COLO829 (cell line): Measurements from ENCODE around the gene AGAP1.

Experiments used
- DNase-seq: peaks from one replicate; pipeline ENCODE4 v3.0.0; 2012; ENCODE audit warnings: low spot score

AGAP1 gene

GRCh38 chr2:235765181-235765820, 271.5 kb downstream of the AGAP1 start:
- no peak for DNase-seq

- DNase-seq: peak; percentile 77
These were observed 272.4 kb downstream of the AGAP1 start for GRCh38 chr2:235766278-235766677.

GRCh38 chr2:235768606-235769005, 274.8 kb downstream of the AGAP1 start:
- no peak for DNase-seq

- no peak for DNase-seq
These were observed 275.2 kb downstream of the AGAP1 start for GRCh38 chr2:235769046-235769445.

GRCh38 chr2:235770909-235771820, 277.3 kb downstream of the AGAP1 start:
- no peak for DNase-seq

GRCh38 chr2:235773188-235773928, 279.5 kb downstream of the AGAP1 start:
- DNase-seq: peak; percentile 16

GRCh38 chr2:235774153-235774870, 280.5 kb downstream of the AGAP1 start:
- DNase-seq: no peak

GRCh38 chr2:235776531-235776930, 282.7 kb downstream of the AGAP1 start:
- no peak for DNase-seq

- peak; percentile 55 for DNase-seq
These were observed 285.6 kb downstream of the AGAP1 start for GRCh38 chr2:235779444-235779896.

GRCh38 chr2:235780401-235780800, 286.6 kb downstream of the AGAP1 start:
- DNase-seq: no peak

GRCh38 chr2:235781775-235782174, 287.9 kb downstream of the AGAP1 start:
- DNase-seq: no peak

GRCh38 chr2:235784788-235785187, 290.9 kb downstream of the AGAP1 start:
- DNase-seq: no peak

- no peak for DNase-seq
These were observed 295.7 kb downstream of the AGAP1 start for GRCh38 chr2:235789552-235789951.

- no peak for DNase-seq
These were observed 299.4 kb downstream of the AGAP1 start for GRCh38 chr2:235793163-235793752.

- no peak for DNase-seq
These were observed 305.4 kb downstream of the AGAP1 start for GRCh38 chr2:235799281-235799680.

- no peak for DNase-seq
These were observed 308.7 kb downstream of the AGAP1 start for GRCh38 chr2:235802542-235802941.

- no peak for DNase-seq
These were observed 309.2 kb downstream of the AGAP1 start for GRCh38 chr2:235803028-235803427.

GRCh38 chr2:235804676-235805075, 310.8 kb downstream of the AGAP1 start:
- no peak for DNase-seq

- no peak for DNase-seq
These were observed 313.3 kb downstream of the AGAP1 start for GRCh38 chr2:235806986-235807750.

GRCh38 chr2:235808366-235808765, 314.5 kb downstream of the AGAP1 start:
- DNase-seq: no peak

GRCh38 chr2:235810252-235810651, 316.4 kb downstream of the AGAP1 start:
- no peak for DNase-seq
